Activated CD4-positive, CD25-positive, alpha-beta regulatory T cell treated with anti-CD3 and anti-CD28 coated beads, Interleukin-2, amount 50 U/mL, for 24 hours (primary cell): Measurements from ENCODE around the gene TRIP11.

ENCODE experiments used
- ATAC-seq, 2 donors: fragments of 150-1000 bp; cut with Tn5 transposase; one replicate each; pipeline ENCODE4 v1.10.0; 2021; ENCODE audit warnings: mild to moderate bottlenecking in 1 of 2, moderate library complexity in 1 of 2

Gene TRIP11

DNA sequence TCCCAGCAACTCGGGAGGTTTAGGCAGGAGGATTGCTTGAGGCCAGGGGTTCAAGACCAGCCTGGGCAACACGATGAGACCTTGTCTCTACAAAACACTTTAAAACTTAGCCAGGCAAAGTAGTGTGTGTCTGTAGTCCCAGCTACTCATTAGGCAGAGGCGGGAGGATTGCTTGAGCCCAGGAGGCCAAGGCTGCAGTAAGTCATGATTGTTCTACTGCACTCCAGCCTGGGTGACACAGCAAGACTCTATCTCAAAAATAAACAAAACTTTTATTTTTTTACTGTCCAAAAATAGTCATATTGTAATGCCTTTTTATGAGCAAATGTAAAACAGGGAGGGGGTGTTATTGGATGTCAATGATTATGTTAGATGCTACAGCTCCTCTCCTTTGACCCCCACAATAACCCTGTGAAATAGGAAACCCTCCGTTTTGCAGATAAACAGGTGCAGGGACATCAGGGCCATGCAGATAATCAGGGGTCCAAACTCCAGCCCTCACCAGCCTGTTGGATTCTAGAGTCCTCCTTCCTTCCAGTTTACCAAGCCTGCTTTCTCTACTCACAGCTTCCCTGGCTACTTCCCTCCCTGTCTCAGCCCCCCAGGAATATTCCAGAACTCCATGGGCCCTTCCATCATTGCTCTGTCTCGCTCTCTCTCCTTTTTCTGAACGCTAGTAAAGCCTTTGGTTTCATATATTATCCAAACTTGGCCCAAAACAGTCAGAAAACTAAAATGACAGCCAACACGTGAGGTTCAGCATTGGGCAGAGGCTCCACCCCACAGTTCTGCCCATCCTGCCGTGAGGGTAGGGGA is 86.5 kb downstream of the TRIP11 start:
- no peak for ATAC-seq

DNA sequence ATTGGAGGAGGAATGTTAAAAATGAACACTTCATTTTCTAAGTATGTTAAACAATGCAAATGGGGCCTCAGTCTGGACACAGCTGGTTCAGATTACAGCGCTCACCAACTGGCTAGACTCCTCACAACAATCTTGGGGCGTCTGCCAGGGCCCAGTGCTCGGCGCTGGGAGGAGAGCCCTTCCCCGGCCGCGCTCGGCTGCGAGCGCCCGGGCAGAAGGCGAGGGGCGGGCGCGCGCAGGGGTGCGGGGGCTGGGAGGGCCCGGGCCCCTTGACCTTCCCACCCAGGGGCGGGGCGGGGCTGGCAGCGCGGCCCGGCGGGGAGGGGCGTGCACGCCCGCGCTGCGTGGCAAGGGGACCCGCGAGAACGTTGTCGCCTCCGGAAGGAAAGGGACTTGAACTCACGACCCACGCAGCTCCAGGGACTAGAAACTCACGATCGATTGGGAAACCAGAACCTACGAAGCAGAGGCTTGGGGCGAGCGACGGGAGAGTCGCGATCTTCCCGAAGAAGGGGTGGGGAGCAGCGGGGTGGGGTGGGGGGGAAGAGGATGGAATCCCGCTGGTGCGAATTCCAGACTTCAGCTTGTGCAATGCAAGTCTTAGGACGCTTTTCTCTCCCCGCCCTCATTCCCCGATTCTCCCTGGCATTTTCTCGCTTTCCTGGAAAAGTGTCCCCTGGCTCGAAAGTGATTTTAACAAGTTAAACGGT is 92.2 kb downstream of the TRIP11 start, which contains the start of gene FBLN5:
TSS of gene FBLN5 (minus strand) at position 220 of the 710 bp plus-strand sequence. CDS start 465 bp downstream, outside the sequence.
- ATAC-seq, result peak; percentile 71 to 73

GRCh38 chr14:91946622-91947474 is 93.0 kb downstream of the TRIP11 start:
- peak in 1 of 2 donors; percentile 17 for ATAC-seq

- ATAC-seq, result no peak
Measured at GRCh38 chr14:91945751-91946621, 93.9 kb downstream of the TRIP11 start.

GRCh38 chr14:91942946-91943345 is 96.9 kb downstream of the TRIP11 start:
- no peak for ATAC-seq

DNA sequence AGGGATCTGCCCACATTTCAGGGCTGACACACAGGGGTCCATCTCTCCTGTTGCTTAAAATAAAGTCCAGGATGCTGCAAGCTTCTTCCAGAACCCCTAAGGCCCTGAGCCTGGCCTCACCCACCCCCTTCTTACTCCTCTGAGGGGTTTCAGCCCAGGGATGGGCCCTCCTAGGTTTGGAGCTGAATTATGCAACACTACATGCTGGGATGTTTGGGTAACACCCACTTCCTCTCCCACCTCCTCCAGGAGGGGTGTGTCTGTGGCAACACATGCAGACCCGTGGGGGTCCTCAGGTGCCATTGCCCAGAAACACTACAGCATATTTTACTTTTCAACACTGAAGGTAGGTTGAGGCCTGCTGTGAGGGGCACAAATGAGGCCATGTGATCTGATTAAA is 97.7 kb downstream of the TRIP11 start:
- ATAC-seq, result no peak

DNA sequence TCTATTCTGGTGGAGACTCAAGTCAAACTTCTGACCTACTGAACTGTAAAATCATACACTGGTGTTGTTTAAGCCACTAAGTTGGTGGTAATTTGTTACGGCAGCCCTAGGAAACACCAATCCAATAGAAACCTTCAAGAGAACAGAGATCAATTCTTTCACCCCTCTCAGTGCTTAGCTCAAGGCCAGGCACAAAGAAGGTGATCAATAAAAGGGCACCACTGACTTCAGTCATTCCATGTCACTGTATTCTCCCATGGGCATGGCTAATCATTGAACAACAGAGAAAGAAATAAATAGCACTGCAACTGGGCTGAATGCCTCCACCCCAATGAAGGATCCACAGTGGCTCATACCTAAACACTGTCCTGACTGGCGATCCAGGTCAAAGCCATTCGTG is 99.7 kb downstream of the TRIP11 start:
- ATAC-seq, result no peak

GRCh38 chr14:91935586-91935985 is 104.3 kb downstream of the TRIP11 start:
- ATAC-seq, result no peak

GRCh38 chr14:91934554-91935285 is 105.1 kb downstream of the TRIP11 start:
- no peak for ATAC-seq

DNA sequence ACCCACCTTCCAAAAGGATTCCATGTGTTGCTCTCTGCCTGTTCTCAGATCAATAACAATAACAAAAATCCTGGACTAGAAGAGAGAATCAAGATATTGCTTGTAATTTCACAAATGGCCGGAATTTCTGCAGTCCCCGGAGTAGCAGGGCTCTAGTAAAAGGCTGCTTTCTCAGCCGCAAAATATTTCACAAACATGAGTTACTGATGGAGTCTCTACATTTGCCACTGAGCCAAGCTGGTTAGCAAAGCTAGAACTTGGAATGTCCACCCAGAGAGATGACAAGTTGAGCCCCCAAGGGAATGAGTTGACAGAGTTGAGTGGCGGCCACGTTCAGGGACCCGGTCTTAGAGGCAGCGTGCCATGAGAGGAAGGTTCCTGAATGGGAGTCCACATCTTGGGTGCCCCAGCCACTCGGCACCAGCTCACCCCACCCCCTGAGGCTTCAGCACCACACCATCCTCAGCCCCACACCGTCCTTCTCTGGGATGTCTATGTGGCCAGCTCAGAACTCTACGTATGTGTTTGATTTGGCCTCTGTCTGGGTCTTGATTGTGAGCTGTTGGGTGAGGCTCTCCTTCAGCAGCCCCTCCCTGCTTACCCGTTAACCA is 108.3 kb downstream of the TRIP11 start:
- no peak for ATAC-seq

DNA sequence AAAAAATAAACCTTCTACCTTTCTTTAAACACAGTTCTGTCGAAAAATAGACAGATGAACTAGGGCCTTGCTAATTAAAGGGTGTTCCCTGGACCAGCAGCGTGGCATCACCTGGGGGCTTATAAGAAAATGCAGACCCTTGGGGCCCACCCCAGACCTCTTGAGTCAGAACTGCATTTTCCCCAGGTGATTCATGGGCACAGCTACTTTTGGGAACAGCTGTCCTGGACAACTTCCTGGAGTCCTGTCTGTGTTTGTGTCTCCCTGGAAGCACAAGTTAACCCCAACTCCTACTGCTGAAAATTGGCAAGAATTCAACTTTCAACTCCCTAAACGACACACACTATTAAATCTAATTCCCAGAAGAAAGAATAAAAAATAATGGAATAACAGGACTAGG is 110.2 kb downstream of the TRIP11 start:
- no peak for ATAC-seq

GRCh38 chr14:91927800-91928199 is 112.1 kb downstream of the TRIP11 start:
- no peak for ATAC-seq

GRCh38 chr14:91927191-91927590 is 112.7 kb downstream of the TRIP11 start:
- ATAC-seq, result no peak

DNA sequence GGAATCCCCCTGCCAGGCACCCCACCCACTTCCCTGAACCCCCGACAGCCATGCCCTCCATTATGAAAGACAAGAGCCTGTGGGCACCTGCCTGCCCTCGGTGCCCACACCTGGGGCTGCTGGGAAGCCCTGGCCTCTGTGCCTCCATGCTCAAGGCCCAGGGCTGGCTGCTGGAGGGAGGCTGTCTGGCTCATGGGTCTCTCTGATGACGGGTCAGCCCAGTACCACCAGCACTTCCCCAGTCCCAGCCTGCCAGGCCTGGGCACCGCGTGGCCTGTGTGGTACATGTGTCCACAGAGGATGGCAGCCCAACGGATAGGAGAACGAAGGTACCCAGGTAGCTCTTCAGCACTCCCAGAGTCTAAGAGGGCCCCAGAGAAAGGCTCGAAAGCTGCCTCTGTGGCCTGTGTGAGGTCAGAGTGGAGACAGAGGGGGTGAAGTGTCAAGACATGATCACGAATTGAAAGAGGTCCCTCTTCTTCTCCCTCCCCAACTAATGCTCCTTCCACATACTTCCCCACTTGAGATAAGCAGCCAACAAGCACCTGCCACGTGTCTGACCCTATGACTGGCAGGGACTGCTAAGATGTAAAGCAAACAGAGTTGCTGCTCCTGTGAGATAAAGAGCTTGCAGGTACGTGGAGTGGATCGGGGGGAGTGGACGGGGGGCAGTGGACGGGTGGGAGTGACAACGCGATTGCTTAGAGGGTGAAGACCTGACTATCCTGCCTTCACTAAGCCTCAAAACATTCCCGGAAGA is 113.5 kb downstream of the TRIP11 start:
- no peak for ATAC-seq

DNA sequence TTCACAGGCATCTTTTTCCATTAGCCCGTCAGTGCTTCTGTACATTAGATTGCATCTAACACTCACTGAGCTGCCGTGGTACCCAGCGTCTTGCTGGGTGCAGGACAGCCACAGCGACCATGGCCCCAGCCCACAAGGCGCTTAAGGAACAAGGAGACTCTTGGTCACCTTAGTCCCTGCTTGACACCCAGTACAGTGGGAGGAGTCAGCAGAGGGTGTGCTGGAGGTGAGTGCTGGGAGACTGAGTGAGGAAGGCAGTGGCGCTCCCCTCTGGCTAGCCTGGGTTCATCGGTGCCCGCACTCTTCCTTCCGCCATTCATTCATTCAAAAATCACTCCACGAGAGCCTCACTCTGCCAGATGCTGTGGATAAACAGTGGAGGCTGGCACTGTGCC is 114.1 kb downstream of the TRIP11 start:
- ATAC-seq, result no peak

DNA sequence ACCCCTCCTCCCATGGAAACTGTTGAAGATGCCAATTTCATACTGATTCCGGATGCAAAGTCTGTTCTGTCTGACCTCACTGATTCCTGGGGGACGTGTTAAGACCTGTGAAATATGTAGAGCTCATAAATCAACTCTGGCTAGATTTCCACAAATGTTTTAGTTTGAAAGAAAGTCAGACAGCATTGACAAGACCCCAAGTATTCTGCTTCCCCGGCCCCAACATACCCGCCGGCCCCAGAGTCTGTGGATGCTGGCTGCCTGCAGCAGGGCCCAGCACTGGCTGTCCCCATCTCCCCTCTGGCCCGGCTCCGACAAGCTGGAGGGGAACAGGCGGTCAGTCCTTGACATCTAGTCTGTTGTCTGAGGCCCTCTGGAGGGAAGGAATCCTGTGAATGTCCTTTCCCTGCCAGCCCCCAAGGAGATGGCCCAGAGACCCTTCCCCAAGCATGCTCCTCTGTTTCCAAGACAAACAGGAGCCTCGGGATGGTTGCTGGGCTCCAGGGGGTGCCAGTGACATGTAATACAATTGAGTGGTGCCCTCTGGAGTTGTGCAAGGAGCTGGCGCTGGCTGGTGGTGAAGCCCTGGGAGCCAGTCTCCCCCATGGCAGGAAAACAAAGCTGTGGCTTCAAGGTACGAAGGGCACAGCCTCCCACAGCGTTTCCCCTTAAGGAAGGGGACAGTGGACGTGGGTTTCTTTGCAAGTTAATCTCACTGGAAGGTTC is 114.7 kb downstream of the TRIP11 start:
- no peak for ATAC-seq

DNA sequence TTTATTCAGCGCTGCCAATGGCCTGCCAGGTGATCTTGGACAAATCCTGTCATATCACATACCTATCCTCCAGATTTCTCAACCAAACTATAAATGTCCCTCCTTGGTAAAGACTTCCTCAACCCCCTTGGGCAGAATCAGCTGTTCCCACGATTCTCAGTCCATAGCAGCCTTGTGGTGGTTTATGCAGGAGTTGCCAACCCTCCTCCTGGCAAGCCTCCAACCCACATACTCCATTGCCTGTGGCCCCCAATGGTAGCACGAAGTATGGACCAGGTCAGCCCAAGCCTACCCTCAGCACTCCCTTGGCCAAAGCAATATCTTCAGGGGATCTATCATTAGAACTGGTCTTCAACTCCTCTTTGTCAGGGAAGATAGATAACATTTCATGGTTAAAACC is 119.3 kb downstream of the TRIP11 start:
- ATAC-seq, result no peak

DNA sequence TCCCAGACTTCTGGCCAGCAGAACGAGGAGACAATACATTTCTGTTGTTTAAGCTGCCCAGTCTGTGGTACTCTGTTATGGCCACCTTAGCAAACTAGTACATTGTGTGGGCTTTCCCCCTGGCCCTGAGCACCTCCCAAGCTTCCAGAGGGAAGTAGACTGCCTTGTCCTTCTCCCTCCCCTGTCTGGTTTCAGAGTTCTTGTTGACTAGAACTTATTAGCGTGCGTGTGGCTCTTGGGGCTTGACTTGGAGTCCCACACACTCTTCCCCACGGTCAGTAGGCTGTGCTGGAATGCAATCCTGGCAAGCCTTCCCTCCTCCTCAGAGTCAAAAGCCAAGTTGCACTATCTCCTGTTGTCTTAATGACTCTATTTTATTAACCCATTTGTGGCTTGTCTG is 120.0 kb downstream of the TRIP11 start:
- ATAC-seq, result no peak

DNA sequence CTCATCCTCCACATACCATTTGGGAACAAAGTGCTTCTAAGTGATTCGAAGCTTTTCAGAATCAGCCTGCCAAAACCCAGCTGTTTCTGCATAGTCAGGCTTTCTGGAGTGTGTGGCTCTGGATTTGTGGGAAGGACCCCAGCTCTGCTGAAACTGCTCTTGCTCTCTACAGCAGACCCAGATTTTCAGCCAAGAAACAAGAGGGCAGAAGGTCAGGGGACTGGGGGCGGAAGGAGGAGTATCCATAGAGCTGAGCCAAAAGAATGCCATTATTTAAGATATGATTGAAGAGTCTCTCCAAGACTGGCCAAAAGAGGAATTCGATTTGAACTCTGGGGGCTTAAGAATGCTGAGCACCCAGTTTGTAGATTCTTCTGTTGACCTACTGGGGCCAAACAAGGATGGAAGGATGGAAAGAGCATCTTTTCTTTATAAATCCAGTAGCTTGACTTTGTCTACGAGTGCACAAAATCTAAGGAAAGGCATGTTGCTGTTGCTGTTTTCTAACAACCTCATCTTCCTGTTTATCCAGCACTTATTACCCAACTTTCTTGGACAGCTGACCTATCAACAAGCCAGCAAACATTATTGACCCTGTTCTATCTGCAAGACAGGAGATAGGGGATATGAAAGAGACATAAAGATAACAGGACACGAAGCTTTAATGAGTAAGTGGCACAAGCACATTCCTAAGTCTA is 121.5 kb downstream of the TRIP11 start:
- ATAC-seq, result no peak
